Ovary (tissue), 9 donors: ENCODE results near the gene TULP4. TPM values are rescaled to one million over a fixed set of nuclear protein-coding genes. Genes with fewer than 3 reads are reported as not detected.

Experiments
- DNase-seq, 5 donors: peaks; one replicate each; pipeline ENCODE4 v3.0.0-alpha.2; 2019 to 2020
- H3K27ac ChIP-seq, 2 donors: fragments of 200-600 bp; one replicate each; pipeline versions ENCODE4 v1.5.1 to v1.8.0; 2019 to 2022
- H3K27me3 ChIP-seq: fragments of 200-600 bp; one replicate; pipeline ENCODE4 v1.8.0; 2022
- H3K36me3 ChIP-seq: fragments of 200-600 bp; sonication (generic); one replicate; pipeline ENCODE4 v1.5.1; 2019
- H3K4me1 ChIP-seq: one replicate; pipeline ENCODE4 v1.8.1; 2013; ENCODE audit warnings: mild to moderate bottlenecking, moderate library complexity; ENCODE audit not compliant: insufficient read depth
- H3K4me3 ChIP-seq: fragments of 200-600 bp; sonication (generic); one replicate; pipeline ENCODE4 v1.5.1; 2017
- H3K9me3 ChIP-seq, 2 donors: fragments of 200-600 bp in 1 of 2; sonication (generic) in 1 of 2; one replicate each; pipeline versions ENCODE4 v1.5.1 to v1.8.1; 2013 to 2019; ENCODE audit warnings: mild to moderate bottlenecking in 1 of 2, moderate library complexity in 1 of 2
- EP300 ChIP-seq: sonication (generic); formaldehyde crosslinking; IDR thresholded peaks from one replicate; pipeline ENCODE4 v1.6.1; 2017; ENCODE audit warnings: antibody characterized with exemption
- POLR2A ChIP-seq: fragments of 450-650 bp; IDR thresholded peaks from one replicate; pipeline ENCODE4 v1.6.1; 2017; ENCODE audit warnings: antibody characterized with exemption, mild to moderate bottlenecking, moderate library complexity
- WGBS, 3 donors: extraction: QIAGEN DNeasy Blood & Tissue Kit in 1 of 3; methylation state at CpG; one replicate each; pipeline versions ENCODE4 v1.1.5 to v1.1.7; 2013 to 2017; 5-methylcytosine and 5-hydroxymethylcytosine counted together
- intact Hi-C, 4 donors: fragments of 100-400 bp; cut with DNase I; formaldehyde crosslinking; loops; one replicate each; pipeline versions ENCODE4 v1.11.0 to v1.15.1; 2022 to 2023
- polyA plus RNA-seq, 2 donors: library from polyadenylated mRNA; stranded (reverse); fragments of 200-250 nt in 1 of 2; fragments of 350-450 nt in 1 of 2; fragmentation: Illumina TruSeq in 1 of 2; extraction: RNeasy Lipid Tissue Mini Kit (QIAGEN cat#74804) in 1 of 2; gene quantifications; one replicate each; pipeline ENCODE4 v1.2.3, GENCODE V29; 2013 to 2014
- total RNA-seq, 7 donors: library from RNA; depleted of rRNA in 2 of 7; stranded (reverse); fragments of >200 nt in 2 of 7; fragmentation: NEBNext Ultra II Directional in 3 of 7; extraction: Animal tissue kit (Norgen Biotek cat#: 25700) in 3 of 7; gene quantifications; one replicate each; pipeline versions ENCODE4 v1.1.0 to v1.2.4, GENCODE V29; 2016 to 2023
- TF ChIP-seq, protein P1 (sequence below), 3 donors: fragments of 450-650 bp in 2 of 3; fragments of 200-600 bp in 1 of 3; IDR thresholded peaks; one replicate each; pipeline versions ENCODE4 v1.5.1 to v1.8.0; 2016 to 2022; ENCODE audit warnings: antibody characterized with exemption in 3 of 3, mild to moderate bottlenecking in 1 of 3
- donor health status: DM: no; HTN: no; CAD: no; lungs with moderate emphysema.
- donor health status: DM: no; HTN: no; CAD: no.
- donor health status: Bipolar disorder and iron deficiency.
- donor health status: DM: yes; HTN: yes; CAD: no.
- donor health status: DM: no; HTN: no; CAD: no.
- donor health status: DM: yes; HTN: yes; CAD: no.

The TULP4 gene
- total and polyA plus RNA-seq, 9 donors: 7.5 to 152 (median 92.6) TPM

GRCh38 chr6:158353883-158354877 lies 41.9 kb downstream of the TULP4 start:
- 88 to 95% (median 95%) methylated on average over 13 of the region's 13 CpGs for WGBS, 3 donors
- DNase-seq: no peak
- intact Hi-C loops: no loop called here
- Histone ChIP-seq H3K4me3 (no peak overlapping the region), H3K27ac (no peak overlapping the region), H3K4me1 (no peaks in the 10 kb centered on the region), H3K9me3 (no peaks in the 10 kb centered on the region), H3K27me3 (no peaks in the 10 kb centered on the region), H3K36me3 (no peaks in the 10 kb centered on the region)
- TF ChIP-seq EP300 (no peak), POLR2A (no peak)
- TF ChIP-seq, protein P1, sequence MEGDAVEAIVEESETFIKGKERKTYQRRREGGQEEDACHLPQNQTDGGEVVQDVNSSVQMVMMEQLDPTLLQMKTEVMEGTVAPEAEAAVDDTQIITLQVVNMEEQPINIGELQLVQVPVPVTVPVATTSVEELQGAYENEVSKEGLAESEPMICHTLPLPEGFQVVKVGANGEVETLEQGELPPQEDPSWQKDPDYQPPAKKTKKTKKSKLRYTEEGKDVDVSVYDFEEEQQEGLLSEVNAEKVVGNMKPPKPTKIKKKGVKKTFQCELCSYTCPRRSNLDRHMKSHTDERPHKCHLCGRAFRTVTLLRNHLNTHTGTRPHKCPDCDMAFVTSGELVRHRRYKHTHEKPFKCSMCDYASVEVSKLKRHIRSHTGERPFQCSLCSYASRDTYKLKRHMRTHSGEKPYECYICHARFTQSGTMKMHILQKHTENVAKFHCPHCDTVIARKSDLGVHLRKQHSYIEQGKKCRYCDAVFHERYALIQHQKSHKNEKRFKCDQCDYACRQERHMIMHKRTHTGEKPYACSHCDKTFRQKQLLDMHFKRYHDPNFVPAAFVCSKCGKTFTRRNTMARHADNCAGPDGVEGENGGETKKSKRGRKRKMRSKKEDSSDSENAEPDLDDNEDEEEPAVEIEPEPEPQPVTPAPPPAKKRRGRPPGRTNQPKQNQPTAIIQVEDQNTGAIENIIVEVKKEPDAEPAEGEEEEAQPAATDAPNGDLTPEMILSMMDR (IDR thresholded peaks at IDR 0.05): no peak

DNA sequence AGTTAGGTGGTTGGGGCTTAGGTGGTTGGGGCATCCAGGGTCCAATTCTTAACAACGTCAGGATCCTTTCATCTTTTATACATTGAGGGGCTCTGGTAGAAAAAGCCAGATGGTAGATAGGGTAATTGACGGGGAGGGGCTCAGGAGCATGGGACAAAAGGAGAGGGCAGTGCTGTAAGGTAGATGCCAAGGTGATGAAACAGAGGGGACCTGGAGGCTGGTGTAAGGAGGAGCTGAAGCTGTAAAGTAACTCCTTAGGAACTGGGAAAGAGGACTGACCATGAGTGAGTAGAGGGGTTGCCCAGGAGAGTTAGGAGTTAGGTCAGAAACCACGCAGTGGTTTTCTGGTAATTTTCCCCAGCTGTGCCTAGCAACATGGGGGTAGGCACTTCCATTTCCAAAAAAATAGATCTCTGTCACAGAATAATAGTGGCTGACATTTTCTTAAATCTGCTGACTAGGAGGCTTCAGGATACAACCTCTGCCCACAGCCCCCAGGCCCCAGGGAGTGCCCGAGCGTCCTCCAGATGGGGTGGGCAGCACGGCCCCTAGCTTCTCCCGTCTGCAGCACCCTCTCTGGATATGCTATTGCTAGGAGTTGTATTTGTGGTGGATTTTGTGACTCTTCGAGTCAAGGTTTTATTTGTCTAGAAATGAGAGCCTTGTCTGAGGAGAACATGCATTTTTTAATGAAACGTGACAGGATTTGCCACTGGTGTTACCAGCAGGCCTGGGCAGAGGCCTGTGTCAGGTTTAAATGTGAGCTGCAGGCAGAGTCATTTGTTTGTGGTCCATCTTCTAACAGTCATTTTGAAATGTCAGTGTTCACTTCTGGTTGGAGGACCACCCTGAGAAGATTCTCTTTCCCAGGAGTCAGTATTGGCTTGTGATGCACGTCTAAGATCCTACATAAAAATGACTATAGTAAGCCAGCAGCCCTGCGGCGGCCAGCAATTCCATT lies 44.6 kb downstream of the TULP4 start:
- WGBS, 3 donors: 90 to 93% (median 93%) methylated on average over 12 of the region's 12 CpGs
- DNase-seq: no peak

DNA sequence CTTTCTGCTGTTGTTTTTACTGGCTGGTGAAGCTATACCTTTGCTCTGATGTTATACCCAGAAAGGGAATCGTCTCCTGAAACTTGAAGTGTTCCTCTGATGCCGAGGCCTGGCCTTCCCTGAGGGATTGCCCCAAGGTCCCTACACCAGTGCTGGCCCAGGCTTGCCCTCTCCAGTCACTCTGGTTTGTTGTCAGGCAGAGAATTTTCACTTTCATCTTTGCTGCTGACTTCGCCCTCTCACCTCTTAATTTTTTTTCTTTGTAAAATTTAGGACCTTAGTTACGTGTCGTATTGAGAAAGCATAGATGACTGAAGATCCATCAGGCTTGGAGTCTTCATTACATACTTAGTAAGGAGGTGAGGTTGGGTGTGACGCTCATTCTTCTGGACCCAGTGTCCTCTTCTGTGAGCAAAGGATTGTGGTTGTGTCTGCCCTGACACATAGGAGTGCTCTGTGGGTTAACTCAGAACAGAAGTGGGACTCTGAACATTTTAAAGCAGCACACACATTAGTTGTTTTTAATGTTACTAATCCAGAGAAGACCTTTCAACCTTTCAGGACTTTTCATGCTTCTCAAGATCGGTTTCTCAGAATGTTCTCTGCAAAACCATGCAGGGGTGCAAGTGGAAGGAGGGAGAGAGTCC lies 45.4 kb downstream of the TULP4 start:
- H3K27ac ChIP-seq: no peak overlapping the region
- no peak overlapping the region for H3K4me3 ChIP-seq
- H3K27me3 ChIP-seq: no peaks in the 10 kb centered on the region
- WGBS, 3 donors: 85 to 87% (median 86%) methylated on average over 7 of the region's 7 CpGs
- H3K4me1 ChIP-seq: no peaks in the 10 kb centered on the region
- no peaks in the 10 kb centered on the region for H3K9me3 ChIP-seq
- intact Hi-C loops: no loop called here
- H3K36me3 ChIP-seq: no peaks in the 10 kb centered on the region
- no peak for DNase-seq
- no peak for TF ChIP-seq EP300
- no peak for TF ChIP-seq POLR2A
- TF ChIP-seq, protein P1 (IDR thresholded peaks at IDR 0.05): no peak

More for the DNA sequence above, 44.6 kb downstream of the TULP4 start:
- intact Hi-C loops: no loop called here
- TF ChIP-seq, protein P1 (IDR thresholded peaks at IDR 0.05): no peak
- TF ChIP-seq POLR2A: no peak
- TF ChIP-seq EP300: no peak
- H3K4me1 ChIP-seq: no peaks in the 10 kb centered on the region
- H3K27ac ChIP-seq: no peak overlapping the region
- H3K36me3 ChIP-seq: no peaks in the 10 kb centered on the region
- H3K4me3 ChIP-seq: no peak overlapping the region
- H3K9me3 ChIP-seq: no peaks in the 10 kb centered on the region
- no peaks in the 10 kb centered on the region for H3K27me3 ChIP-seq
